Measurements from ENCODE around the gene SMARCA2.

DNA sequence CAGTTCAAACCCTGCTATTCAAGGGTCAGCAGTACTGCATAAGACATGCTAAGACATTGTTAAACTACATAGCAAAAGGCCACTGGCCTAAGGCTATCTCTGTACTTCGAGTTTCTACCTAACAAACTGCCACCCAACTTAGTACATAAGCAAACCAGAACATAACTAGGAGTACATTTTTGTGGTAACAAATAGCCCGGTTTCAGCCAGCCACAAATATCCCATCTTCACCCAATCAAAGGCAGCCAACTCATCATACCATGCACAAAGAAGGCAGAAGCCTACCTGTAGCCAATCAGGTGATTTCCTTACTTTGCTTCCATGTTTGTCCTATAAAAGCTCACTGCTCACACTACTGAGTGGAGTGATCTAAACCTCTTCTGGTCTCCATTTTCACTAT lies 201.4 kb downstream of the SMARCA2 start:
- TF ChIP-seq, protein P1, sequence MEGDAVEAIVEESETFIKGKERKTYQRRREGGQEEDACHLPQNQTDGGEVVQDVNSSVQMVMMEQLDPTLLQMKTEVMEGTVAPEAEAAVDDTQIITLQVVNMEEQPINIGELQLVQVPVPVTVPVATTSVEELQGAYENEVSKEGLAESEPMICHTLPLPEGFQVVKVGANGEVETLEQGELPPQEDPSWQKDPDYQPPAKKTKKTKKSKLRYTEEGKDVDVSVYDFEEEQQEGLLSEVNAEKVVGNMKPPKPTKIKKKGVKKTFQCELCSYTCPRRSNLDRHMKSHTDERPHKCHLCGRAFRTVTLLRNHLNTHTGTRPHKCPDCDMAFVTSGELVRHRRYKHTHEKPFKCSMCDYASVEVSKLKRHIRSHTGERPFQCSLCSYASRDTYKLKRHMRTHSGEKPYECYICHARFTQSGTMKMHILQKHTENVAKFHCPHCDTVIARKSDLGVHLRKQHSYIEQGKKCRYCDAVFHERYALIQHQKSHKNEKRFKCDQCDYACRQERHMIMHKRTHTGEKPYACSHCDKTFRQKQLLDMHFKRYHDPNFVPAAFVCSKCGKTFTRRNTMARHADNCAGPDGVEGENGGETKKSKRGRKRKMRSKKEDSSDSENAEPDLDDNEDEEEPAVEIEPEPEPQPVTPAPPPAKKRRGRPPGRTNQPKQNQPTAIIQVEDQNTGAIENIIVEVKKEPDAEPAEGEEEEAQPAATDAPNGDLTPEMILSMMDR (IDR thresholded peaks at IDR 0.05), result no peak
- no peak for TF ChIP-seq POLR2A (IDR thresholded peaks at IDR 0.05)

Data from thyroid gland (tissue), 4 donors.